ENCODE results near the gene GPANK1. TPM values are rescaled to one million over a fixed set of nuclear protein-coding genes. Genes with fewer than 3 reads are reported as not detected.
A peak's percentile ranks its signal among the peaks of the same experiment; 100 is the strongest.

GPANK1 gene
- total and polyA plus RNA-seq, 10 of the 15 experiments (the other 5 are each of a cell fraction or from before 2014, with no cell fraction given) = 11.7 to 36.3 (median 17.5) TPM

DNA sequence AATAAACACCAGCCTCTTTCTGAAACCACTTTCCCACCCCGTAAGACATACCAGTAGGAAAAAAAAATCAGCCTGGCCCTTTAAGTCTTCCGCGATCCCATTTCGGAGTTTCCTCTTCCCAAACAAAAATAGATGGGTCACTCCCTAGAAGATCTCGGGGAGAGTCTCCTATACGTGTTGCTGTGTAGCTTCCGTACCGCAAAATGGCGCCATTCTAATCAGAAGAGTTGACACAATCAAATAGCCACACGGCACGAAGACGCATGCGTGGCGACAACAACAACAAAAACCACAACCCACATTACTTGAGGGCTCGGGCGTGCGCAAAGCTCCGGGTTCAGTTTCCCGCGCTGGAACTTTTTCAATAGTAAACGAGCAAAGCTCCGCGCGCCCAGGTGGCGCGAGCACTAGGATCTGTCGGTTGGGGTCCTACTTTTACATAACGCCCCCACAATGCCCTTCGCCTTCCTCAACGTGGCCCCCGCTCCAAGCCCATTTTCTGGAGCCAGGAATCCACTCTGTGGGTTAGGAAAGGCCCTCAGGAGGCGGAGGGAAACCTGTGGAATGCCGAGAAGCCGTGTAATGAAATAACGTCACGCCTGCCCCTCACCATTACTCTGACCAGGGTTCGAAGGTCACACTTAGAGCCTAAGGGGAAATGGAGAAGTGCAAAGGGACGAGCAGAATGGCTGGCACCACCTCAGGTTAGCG is at the start of gene GPANK1 (continued):
- TF ChIP-seq, protein P1, sequence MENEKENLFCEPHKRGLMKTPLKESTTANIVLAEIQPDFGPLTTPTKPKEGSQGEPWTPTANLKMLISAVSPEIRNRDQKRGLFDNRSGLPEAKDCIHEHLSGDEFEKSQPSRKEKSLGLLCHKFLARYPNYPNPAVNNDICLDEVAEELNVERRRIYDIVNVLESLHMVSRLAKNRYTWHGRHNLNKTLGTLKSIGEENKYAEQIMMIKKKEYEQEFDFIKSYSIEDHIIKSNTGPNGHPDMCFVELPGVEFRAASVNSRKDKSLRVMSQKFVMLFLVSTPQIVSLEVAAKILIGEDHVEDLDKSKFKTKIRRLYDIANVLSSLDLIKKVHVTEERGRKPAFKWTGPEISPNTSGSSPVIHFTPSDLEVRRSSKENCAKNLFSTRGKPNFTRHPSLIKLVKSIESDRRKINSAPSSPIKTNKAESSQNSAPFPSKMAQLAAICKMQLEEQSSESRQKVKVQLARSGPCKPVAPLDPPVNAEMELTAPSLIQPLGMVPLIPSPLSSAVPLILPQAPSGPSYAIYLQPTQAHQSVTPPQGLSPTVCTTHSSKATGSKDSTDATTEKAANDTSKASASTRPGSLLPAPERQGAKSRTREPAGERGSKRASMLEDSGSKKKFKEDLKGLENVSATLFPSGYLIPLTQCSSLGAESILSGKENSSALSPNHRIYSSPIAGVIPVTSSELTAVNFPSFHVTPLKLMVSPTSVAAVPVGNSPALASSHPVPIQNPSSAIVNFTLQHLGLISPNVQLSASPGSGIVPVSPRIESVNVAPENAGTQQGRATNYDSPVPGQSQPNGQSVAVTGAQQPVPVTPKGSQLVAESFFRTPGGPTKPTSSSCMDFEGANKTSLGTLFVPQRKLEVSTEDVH (IDR thresholded peaks at IDR 0.05; ENCODE audit: low read depth, partially characterized antibody) = peak; percentile 97
- TF ChIP-seq NBN (IDR thresholded peaks at IDR 0.05) = no peak
- no peak for TF ChIP-seq TCF3 (IDR thresholded peaks at IDR 0.05; ENCODE audit: borderline replicate concordance, insufficient read depth, low read depth, low read length)
- peak; percentile 26 for TF ChIP-seq MEF2B (IDR thresholded peaks at IDR 0.05; ENCODE audit: partially characterized antibody, poor library complexity, severe bottlenecking)
- peak; percentile 90 for TF ChIP-seq CBFB (IDR thresholded peaks at IDR 0.05; ENCODE audit: low read depth)
- TF ChIP-seq, protein P2, sequence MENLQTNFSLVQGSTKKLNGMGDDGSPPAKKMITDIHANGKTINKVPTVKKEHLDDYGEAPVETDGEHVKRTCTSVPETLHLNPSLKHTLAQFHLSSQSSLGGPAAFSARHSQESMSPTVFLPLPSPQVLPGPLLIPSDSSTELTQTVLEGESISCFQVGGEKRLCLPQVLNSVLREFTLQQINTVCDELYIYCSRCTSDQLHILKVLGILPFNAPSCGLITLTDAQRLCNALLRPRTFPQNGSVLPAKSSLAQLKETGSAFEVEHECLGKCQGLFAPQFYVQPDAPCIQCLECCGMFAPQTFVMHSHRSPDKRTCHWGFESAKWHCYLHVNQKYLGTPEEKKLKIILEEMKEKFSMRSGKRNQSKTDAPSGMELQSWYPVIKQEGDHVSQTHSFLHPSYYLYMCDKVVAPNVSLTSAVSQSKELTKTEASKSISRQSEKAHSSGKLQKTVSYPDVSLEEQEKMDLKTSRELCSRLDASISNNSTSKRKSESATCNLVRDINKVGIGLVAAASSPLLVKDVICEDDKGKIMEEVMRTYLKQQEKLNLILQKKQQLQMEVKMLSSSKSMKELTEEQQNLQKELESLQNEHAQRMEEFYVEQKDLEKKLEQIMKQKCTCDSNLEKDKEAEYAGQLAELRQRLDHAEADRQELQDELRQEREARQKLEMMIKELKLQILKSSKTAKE (IDR thresholded peaks at IDR 0.05; ENCODE audit: low read depth, poor library complexity, severe bottlenecking) = no peak
- TF ChIP-seq, protein P3, sequence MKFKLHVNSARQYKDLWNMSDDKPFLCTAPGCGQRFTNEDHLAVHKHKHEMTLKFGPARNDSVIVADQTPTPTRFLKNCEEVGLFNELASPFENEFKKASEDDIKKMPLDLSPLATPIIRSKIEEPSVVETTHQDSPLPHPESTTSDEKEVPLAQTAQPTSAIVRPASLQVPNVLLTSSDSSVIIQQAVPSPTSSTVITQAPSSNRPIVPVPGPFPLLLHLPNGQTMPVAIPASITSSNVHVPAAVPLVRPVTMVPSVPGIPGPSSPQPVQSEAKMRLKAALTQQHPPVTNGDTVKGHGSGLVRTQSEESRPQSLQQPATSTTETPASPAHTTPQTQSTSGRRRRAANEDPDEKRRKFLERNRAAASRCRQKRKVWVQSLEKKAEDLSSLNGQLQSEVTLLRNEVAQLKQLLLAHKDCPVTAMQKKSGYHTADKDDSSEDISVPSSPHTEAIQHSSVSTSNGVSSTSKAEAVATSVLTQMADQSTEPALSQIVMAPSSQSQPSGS (IDR thresholded peaks at IDR 0.05; ENCODE audit: low read length) = no peak
- TF ChIP-seq, protein P4, sequence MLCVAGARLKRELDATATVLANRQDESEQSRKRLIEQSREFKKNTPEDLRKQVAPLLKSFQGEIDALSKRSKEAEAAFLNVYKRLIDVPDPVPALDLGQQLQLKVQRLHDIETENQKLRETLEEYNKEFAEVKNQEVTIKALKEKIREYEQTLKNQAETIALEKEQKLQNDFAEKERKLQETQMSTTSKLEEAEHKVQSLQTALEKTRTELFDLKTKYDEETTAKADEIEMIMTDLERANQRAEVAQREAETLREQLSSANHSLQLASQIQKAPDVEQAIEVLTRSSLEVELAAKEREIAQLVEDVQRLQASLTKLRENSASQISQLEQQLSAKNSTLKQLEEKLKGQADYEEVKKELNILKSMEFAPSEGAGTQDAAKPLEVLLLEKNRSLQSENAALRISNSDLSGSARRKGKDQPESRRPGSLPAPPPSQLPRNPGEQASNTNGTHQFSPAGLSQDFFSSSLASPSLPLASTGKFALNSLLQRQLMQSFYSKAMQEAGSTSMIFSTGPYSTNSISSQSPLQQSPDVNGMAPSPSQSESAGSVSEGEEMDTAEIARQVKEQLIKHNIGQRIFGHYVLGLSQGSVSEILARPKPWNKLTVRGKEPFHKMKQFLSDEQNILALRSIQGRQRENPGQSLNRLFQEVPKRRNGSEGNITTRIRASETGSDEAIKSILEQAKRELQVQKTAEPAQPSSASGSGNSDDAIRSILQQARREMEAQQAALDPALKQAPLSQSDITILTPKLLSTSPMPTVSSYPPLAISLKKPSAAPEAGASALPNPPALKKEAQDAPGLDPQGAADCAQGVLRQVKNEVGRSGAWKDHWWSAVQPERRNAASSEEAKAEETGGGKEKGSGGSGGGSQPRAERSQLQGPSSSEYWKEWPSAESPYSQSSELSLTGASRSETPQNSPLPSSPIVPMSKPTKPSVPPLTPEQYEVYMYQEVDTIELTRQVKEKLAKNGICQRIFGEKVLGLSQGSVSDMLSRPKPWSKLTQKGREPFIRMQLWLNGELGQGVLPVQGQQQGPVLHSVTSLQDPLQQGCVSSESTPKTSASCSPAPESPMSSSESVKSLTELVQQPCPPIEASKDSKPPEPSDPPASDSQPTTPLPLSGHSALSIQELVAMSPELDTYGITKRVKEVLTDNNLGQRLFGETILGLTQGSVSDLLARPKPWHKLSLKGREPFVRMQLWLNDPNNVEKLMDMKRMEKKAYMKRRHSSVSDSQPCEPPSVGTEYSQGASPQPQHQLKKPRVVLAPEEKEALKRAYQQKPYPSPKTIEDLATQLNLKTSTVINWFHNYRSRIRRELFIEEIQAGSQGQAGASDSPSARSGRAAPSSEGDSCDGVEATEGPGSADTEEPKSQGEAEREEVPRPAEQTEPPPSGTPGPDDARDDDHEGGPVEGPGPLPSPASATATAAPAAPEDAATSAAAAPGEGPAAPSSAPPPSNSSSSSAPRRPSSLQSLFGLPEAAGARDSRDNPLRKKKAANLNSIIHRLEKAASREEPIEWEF (IDR thresholded peaks at IDR 0.05; ENCODE audit: insufficient replicate concordance, low read depth, low read length) = no peak
- TF ChIP-seq GATAD2B (conservative IDR thresholded peaks at IDR 0.05; ENCODE audit: low read depth) = no peak; the same call in 1 of the 2 replicates
- TF ChIP-seq LARP7 (IDR thresholded peaks at IDR 0.05) = no peak
- no peak for TF ChIP-seq YBX1 (IDR thresholded peaks at IDR 0.05)
- no peak for TF ChIP-seq MTA3 (IDR thresholded peaks at IDR 0.05; ENCODE audit: borderline replicate concordance, low read length)
- TF ChIP-seq CREB1 (IDR thresholded peaks at IDR 0.05; ENCODE audit: low read depth) = peak; percentile 44; the same call in 1 of the 2 replicates
- no peak for TF ChIP-seq CHD2 (IDR thresholded peaks at IDR 0.05; ENCODE audit: borderline replicate concordance, low read depth, low read length)
- TF ChIP-seq MYB (IDR thresholded peaks at IDR 0.05; ENCODE audit: borderline replicate concordance, low read depth, low read length) = no peak

Data from GM12878 (cell line).